OCI-M2 (cell line): Measurements from ENCODE around the gene TAF7L.
"Not testable (repeated sequence)": the region's sequence is repeated elsewhere in the genome, so short reads cannot be mapped to it uniquely, and the experiment has no call there.

Experiments used
- DNase-seq: peaks from one replicate; lab custom pipeline; 2025; ENCODE audit not compliant: unreplicated experiment; lab: John Stamatoyannopoulos, UW

TAF7L gene

DNA sequence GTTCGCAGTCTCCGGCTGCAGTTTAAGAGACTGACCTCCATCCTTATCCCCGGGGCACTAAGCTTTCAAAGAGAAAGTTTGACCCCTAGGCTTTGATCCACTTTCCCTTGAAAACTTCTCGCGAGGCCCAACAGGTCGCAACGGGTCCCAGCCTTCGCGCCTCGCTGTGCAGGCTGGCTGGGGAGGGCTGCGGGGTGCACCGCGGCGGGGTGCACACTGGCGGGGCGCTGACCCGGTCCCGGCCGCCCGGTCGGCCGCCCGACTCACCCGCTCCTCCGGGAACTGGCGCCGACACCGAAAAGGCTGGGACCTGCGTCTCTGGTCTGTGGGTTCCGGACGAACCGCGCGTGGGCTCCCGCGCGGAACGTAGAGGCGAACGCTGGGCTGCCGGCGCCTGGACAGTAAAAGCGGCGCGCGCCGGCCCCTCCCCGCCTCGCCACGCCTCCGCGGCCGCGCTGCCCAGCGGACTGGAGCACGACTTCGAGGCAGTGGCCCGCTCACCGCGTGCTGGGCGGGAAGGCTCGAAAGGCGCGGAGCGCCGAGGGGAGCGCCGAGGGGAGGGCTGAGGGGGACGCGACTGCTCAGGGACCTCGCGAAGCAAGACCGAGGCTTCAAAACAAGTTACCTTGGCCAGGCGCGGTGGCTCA lies at the start of gene TAF7L:
TSS of gene TAF7L (minus strand) at position 378 of the 647 bp plus-strand sequence. CDS start 3,791 bp downstream, outside the sequence.
- no peak for DNase-seq

GRCh38 chrX:101337776-101338271 lies 46.7 kb upstream of the TAF7L start:
- DNase-seq = no peak

GRCh38 chrX:101334310-101334709 lies 43.2 kb upstream of the TAF7L start:
- not testable (repeated sequence) for DNase-seq

GRCh38 chrX:101326600-101326999 lies 35.5 kb upstream of the TAF7L start:
- DNase-seq = not testable (repeated sequence)

DNA sequence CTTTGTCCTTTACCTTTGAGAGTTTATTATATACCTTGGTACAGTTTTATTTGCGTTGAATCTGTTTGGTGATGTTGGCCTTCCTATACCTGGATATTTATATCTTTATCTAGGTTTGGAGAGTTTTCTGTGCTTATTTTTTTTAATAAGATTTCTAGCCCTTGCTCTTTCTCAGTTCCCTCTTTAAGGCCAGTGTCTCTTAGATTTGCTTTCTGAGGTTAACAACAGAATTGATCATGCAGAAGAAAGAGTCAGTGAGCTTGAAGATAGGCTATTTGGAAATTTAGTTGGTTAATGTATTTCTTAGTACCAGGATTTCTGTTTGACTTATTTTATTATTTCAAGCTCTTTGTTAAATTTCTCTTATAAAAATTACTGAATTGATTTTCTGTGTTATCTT lies 12.7 kb upstream of the TAF7L start:
- DNase-seq = no peak

DNA sequence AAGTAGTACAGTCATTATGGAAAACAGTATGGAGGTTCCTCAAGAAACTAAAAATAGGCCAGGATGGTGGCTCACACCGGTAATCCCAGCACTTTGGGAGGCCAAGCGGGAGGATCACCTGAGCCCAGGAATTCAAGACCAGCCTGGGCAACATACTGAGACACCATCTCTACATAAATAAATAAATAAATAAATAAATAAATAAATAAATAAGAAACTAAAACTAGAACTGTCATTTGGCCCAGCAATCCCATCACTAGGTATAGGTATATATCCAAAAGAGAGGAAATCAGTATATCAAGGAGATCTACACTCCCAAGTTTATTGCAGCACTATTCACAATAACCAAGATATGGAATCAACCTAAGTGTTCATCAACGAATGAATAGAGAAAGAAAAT lies 4.5 kb upstream of the TAF7L start:
- DNase-seq = not testable (repeated sequence)

- DNase-seq = no peak
Measured at GRCh38 chrX:101287402-101287801, 3.7 kb downstream of the TAF7L start.

DNA sequence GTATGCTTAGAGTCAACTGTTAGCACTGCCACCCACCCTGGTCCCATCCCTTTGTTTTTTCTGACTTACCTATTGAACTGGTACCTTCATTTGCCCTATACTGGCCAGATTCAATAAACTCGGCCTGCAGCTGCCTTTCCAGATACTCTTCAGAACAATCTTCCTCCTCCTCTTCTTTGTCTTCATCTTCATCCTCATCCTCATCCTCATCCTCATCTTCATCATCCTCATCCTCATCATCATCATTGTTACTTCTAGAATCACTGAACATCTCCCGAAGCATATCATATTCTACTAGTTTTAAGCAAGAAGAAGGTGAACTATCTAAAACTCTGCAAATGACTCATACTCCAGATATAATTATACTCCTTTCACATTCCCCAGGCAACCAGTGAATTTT lies 14.9 kb downstream of the TAF7L start:
- no peak for DNase-seq

DNA sequence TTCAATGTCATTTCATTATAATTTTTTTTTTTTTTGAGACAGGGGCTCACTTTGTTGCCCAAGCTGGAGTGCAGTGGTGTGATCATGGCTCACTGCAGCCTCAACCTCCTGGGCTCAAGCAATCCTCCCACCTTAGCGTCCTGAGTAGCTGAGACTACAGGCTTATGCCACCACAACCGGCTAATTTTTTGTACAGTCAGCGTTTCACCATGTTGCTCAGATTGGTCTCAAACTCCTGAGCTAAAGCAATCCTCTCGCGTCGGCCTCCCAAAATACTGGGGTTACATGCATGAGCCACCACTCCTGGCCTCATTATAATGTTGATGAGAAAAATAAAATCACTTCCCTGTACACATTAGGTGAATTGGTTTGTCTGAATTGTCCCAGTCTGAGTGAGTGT lies 16.9 kb downstream of the TAF7L start:
- DNase-seq = no peak

- no peak for DNase-seq
Measured at GRCh38 chrX:101265869-101266428, 25.2 kb downstream of the TAF7L start.

- no peak for DNase-seq
Measured at GRCh38 chrX:101263766-101264165, 27.4 kb downstream of the TAF7L start.

DNA sequence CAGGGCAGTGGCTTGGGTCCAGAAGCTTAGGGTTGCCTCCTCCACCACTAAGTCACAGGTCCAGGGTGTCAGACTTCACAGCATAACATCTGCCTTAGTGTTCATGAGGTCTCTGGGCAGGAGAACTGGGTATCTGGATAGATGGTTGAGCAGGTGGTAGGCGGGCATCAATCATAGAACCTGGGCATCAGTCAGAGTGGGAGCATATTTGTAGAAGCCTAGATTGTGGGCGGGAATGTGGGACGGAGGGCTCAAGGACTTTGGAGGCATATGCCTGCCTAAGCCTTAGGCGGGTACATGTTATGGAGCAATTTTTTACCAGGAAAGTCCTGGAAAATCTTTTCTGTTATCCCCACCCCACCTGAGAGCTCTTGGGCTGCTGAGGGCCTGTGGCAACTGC lies 28.5 kb downstream of the TAF7L start:
- no peak for DNase-seq

- DNase-seq = no peak
Measured at GRCh38 chrX:101260435-101260834, 30.7 kb downstream of the TAF7L start.

GRCh38 chrX:101258259-101258581 lies 32.9 kb downstream of the TAF7L start:
- DNase-seq = no peak

DNA sequence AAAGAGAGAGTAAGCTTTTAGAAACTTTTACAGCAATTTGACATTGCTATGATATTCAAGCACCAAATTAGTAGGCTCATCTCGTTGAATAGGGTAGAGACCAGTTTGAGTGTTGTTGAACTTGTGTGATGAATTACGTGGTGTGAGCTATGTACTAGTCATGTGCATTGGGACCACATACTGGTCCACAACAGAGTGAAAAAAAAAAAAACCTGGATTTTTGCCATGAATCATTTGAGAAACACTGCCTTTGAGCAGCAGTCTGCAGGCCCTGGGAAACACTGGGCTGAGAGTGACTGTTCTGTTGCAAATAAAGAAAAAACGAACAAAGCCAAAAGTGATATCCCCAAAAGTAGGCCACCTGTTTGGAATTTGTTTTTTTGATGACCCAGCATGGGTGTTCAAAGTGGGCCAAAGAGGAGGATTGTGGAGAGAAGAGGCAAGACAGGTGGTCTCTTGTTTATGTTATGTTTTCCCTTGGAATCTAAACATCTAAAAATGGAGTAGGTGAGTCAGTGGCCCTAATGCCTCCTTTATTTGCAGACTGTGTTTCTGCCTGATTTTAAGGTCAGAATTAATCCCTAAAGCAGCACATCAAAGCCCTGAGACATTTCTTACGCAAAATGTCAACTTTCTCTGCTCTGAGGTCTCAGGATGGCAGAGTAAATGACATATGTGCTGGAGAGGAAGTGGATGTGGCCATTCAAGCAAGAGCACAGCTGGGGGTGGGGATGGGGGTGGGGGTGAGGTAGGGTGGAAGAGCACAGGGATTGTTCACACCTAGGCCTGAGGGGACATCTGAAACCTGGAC lies 33.5 kb downstream of the TAF7L start:
- DNase-seq = no peak

GRCh38 chrX:101252634-101253033 lies 38.5 kb downstream of the TAF7L start:
- no peak for DNase-seq

GRCh38 chrX:101241531-101241930 lies 49.6 kb downstream of the TAF7L start:
- DNase-seq = no peak

- DNase-seq = no peak
Measured at GRCh38 chrX:101237041-101237440, 54.1 kb downstream of the TAF7L start.

DNA sequence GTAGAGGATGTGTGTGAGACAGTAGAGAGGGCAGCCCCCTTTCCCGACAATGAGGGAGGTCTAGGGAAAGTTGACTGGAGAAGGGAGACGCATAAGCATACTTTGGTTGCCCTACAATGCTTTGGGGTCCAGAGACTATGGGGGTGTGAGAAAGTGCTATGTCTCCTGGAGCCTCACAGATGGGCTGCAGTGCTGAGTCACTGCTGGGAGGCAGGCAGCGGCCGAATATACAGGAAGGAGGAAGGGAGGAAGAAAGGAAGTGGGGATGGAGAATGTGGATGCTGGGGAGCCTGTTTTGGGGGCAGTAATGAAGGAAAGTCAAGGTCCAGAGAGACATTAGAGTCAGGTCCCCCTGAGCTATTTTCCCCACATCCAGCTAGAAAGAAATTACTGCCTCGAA lies 58.8 kb downstream of the TAF7L start:
- no peak for DNase-seq

GRCh38 chrX:101231080-101231479 lies 60.1 kb downstream of the TAF7L start:
- DNase-seq = no peak

DNA sequence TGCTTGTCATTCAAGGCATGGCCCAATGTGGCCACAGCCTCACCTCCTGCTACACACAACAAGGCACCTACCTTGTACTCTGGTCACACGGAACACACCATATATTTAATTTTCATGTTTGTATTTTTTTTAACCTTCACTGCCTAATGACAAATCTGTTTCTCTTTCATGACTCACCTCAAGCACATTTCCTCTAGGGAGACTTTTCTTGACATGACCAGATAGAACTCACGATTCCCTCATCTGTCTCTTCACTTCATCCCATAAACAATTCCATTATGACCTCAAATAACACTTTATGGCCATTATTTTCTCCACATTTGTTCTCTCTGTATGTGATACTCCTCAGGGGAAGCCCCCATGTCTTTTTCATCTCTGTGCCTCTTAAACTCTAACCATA lies 60.5 kb downstream of the TAF7L start:
- no peak for DNase-seq

- no peak for DNase-seq
Measured at GRCh38 chrX:101229170-101229569, 62.0 kb downstream of the TAF7L start.
